Endothelial cell of umbilical vein (primary cell): ENCODE data around the gene OVCH2. TPM values are rescaled to one million over a fixed set of nuclear protein-coding genes. Genes with fewer than 3 reads are reported as not detected.

Experiments used
- BruUV-seq: library from RNA; stranded (reverse); fragments of 400-500 nt; replicated peaks from 2 replicates; lab custom pipeline; 2021; lab: Mats Ljungman, UMichigan
- CTCF ChIA-PET: fragments of 300-600, 350-600 bp; sonication (Branson Sonifier 250); formaldehyde crosslinking; loops from one replicate; lab custom pipeline; 2021; ENCODE audit warnings: antibody characterized with exemption, inconsistent platforms; lab: Charles Lee
- POLR2A ChIA-PET: fragments of 300-600, 350-600 bp; sonication (Branson Sonifier 250); formaldehyde crosslinking; loops from one replicate; lab custom pipeline; 2021; ENCODE audit warnings: antibody characterized with exemption, inconsistent platforms; lab: Charles Lee
- DNase-seq: peaks from one replicate; pipeline ENCODE4 v3.0.0-alpha.2; 2011; ENCODE audit warnings: low read depth, low spot score
- FAIRE-seq: peaks from 2 replicates; lab custom pipeline; 2011; peaks lifted over from hg19 to GRCh38; lab: Jason Lieb, UNC
- H2AFZ ChIP-seq: 2 replicates; pipeline ENCODE4 v1.6.0; 2012; ENCODE audit warnings: low read depth, low read length, control low read depth, inconsistent platforms
- H3K27ac ChIP-seq: 2 replicates; pipeline ENCODE4 v1.5.1; 2011; ENCODE audit warnings: low read depth, mild to moderate bottlenecking, control low read depth, low read length, moderate library complexity; ENCODE audit not compliant: insufficient read depth
- H3K27me3 ChIP-seq, 2 experiments: 2 replicates each; pipeline versions ENCODE4 v1.6.0 to v1.6.1; 2011; ENCODE audit warnings: low read length in 2 of 2, mixed read lengths in 1 of 2; ENCODE audit not compliant: control insufficient read depth in 2 of 2, insufficient read depth in 2 of 2
- H3K36me3 ChIP-seq, 2 experiments: 2 replicates in 1 of 2; 3 replicates in 1 of 2; pipeline ENCODE4 v1.5.1; 2011; ENCODE audit warnings: low read length in 2 of 2, mild to moderate bottlenecking in 1 of 2, moderate library complexity in 1 of 2; ENCODE audit not compliant: control insufficient read depth in 2 of 2, insufficient read depth in 2 of 2; ENCODE audit errors: extremely low read depth in 1 of 2
- H3K4me1 ChIP-seq: 3 replicates; pipeline ENCODE4 v1.5.1; 2011; ENCODE audit warnings: mild to moderate bottlenecking, low read length; ENCODE audit not compliant: control insufficient read depth, insufficient read depth; ENCODE audit errors: extremely low read depth
- H3K4me2 ChIP-seq: 2 replicates; pipeline ENCODE4 v1.6.1; 2011; ENCODE audit warnings: low read length, control low read depth, mixed read lengths; ENCODE audit not compliant: insufficient read depth
- H3K4me3 ChIP-seq, 3 experiments: fragments of 200-600 bp in 1 of 3; sonication (generic), shearing (Covaris generic) in 1 of 3; replicated peaks in 1 of 3; 2 replicates each; pipeline ENCODE4 v1.5.1; 2011 to 2016; ENCODE audit warnings: control low read depth in 3 of 3, low read length in 3 of 3, mild to moderate bottlenecking in 2 of 3, inconsistent platforms in 1 of 3, low read depth in 1 of 3, moderate library complexity in 1 of 3; ENCODE audit not compliant: insufficient read depth in 1 of 3
- H3K79me2 ChIP-seq: 2 replicates; pipeline ENCODE4 v1.6.0; 2012; ENCODE audit warnings: low read length, inconsistent platforms; ENCODE audit not compliant: control insufficient read depth, insufficient read depth
- H3K9ac ChIP-seq: replicated peaks from 2 replicates; pipeline ENCODE3; 2011; ENCODE audit warnings: low read length, control low read depth; ENCODE audit not compliant: insufficient read depth; ENCODE audit errors: extremely low read depth
- H3K9me1 ChIP-seq: replicated peaks from 3 replicates; pipeline ENCODE4 v1.6.0; 2011; ENCODE audit warnings: mild to moderate bottlenecking, low read length; ENCODE audit not compliant: control insufficient read depth, insufficient read depth; ENCODE audit errors: extremely low read depth
- H3K9me3 ChIP-seq: replicated peaks from 2 replicates; pipeline ENCODE4 v1.5.1; 2012; ENCODE audit warnings: low read length, inconsistent platforms; ENCODE audit not compliant: control insufficient read depth, insufficient read depth
- H4K20me1 ChIP-seq: replicated peaks from 2 replicates; pipeline ENCODE3; 2011; ENCODE audit warnings: mild to moderate bottlenecking, low read length; ENCODE audit not compliant: control insufficient read depth, insufficient read depth; ENCODE audit errors: extremely low read depth
- CTCF ChIP-seq, 2 donors: IDR thresholded peaks; 1 replicate in 1 of 2; 2 replicates in 1 of 2; pipeline ENCODE4 v1.5.1; 2011; ENCODE audit warnings: low read length in 2 of 2, mild to moderate bottlenecking in 2 of 2, moderate library complexity in 2 of 2, control low read depth in 1 of 2, inconsistent platforms in 1 of 2, low read depth in 1 of 2; ENCODE audit not compliant: insufficient read depth in 1 of 2; ENCODE audit errors: extremely low read depth in 1 of 2
- EZH2 ChIP-seq: IDR thresholded peaks from 2 replicates; pipeline ENCODE4 v1.6.1; 2012; ENCODE audit warnings: borderline replicate concordance, low read depth, mild to moderate bottlenecking, moderate library complexity, low read length, inconsistent platforms; ENCODE audit not compliant: severe bottlenecking
- FOS ChIP-seq: IDR thresholded peaks from 2 replicates; pipeline ENCODE4 v1.6.1; 2011; ENCODE audit warnings: mild to moderate bottlenecking, low read length, moderate library complexity, borderline replicate concordance; ENCODE audit not compliant: insufficient read depth
- GATA2 ChIP-seq: IDR thresholded peaks from 2 replicates; pipeline ENCODE4 v1.7.0; 2011; ENCODE audit warnings: low read depth, mild to moderate bottlenecking, moderate library complexity, mixed read lengths, low read length; ENCODE audit not compliant: insufficient read length, insufficient read depth
- JUN ChIP-seq: IDR thresholded peaks from 2 replicates; pipeline ENCODE4 v1.6.1; 2011; ENCODE audit warnings: borderline replicate concordance, low read depth; ENCODE audit not compliant: insufficient read length, insufficient read depth
- MAX ChIP-seq: IDR thresholded peaks from 2 replicates; pipeline ENCODE4 v1.6.1; 2011; ENCODE audit not compliant: insufficient read depth, insufficient read length
- MYC ChIP-seq: IDR thresholded peaks from one replicate; pipeline ENCODE4 v1.6.1; 2011; ENCODE audit warnings: mild to moderate bottlenecking, low read depth, low read length
- POLR2A ChIP-seq: IDR thresholded peaks from 2 replicates; pipeline ENCODE4 v1.6.1; 2012; ENCODE audit warnings: low read depth, mild to moderate bottlenecking, control low read depth, low read length
- POLR2AphosphoS5 ChIP-seq: IDR thresholded peaks from 2 replicates; pipeline ENCODE4 v1.6.1; 2012; ENCODE audit warnings: low read depth, mild to moderate bottlenecking, control low read depth, low read length, moderate library complexity; ENCODE audit not compliant: insufficient read depth
- dilution Hi-C: fragments of 300-500 bp; cut with MboI; formaldehyde crosslinking; loops from one replicate; pipeline ENCODE4 v1.15.0; 2019; ENCODE audit warnings: low sequenced_read_pairs; ENCODE audit not compliant: extremely low pct_ligation_motif_present
- intact Hi-C: fragments of 100-400 bp; cut with micrococcal nuclease; formaldehyde crosslinking; loops from one replicate; pipeline ENCODE4 v1.10.0; 2022
- polyA plus RNA-seq, 4 experiments: library from polyadenylated mRNA; depleted of rRNA in 3 of 4; stranded (reverse) in 3 of 4; unstranded in 1 of 4; fragments of >200 nt; gene quantifications; 2 replicates each; pipeline versions ENCODE4 v1.2.1 to v1.2.3, GENCODE V29; 2011 to 2012; ENCODE audit warnings: missing spikeins in 1 of 4
- total RNA-seq: library from RNA; stranded (reverse); gene quantifications from 2 replicates; pipeline ENCODE4 v1.2.3, GENCODE V29; 2021

The OVCH2 gene
- total and polyA plus RNA-seq, 2 donors (not counting 3 experiments of a cell fraction or from before 2014, with no cell fraction given): not detected

- BruUV-seq: no TSS peak
- CTCF ChIA-PET: interaction anchor here (0.6 to 3.8 kb wide), 10 partner anchors 24 to 877 kb away, joined by 3 to 23 read pairs (median 5); no protein-coding TSS in a partner anchor
- intact Hi-C loops: no loop called here
Observed at GRCh38 chr11:7689239-7689638, 17.0 kb downstream of the OVCH2 start.

More at GRCh38 chr11:7689239-7689638, 17.0 kb downstream of the OVCH2 start:
- TF ChIP-seq POLR2AphosphoS5 (no peak), MAX (no peak), MYC (no peak), JUN (no peak), POLR2A (no peak), FOS (no peak), EZH2 (no peak), CTCF (IDR thresholded peaks at IDR 0.05; ENCODE audit: extremely low read depth in 1 of 2, insufficient read depth in 1 of 2, low read depth in 1 of 2, low read length in 2 of 2) (no peak), GATA2 (no peak)
- H3K36me3 ChIP-seq: no peaks in the 10 kb centered on the region
- H4K20me1 ChIP-seq: no peaks in the 10 kb centered on the region
- H3K4me1 ChIP-seq: no peaks in the 10 kb centered on the region
- no peaks in the 10 kb centered on the region for H3K9me1 ChIP-seq
- H3K4me3 ChIP-seq: no peak overlapping the region
- POLR2A ChIA-PET: no interaction called here
- no peak overlapping the region for H3K27ac ChIP-seq
- no peak overlapping the region for H2AFZ ChIP-seq
- DNase-seq (no peak), FAIRE-seq (no peak)
- no peaks in the 10 kb centered on the region for H3K79me2 ChIP-seq
- H3K4me2 ChIP-seq: no peak overlapping the region
- H3K9me3 ChIP-seq: no peaks in the 10 kb centered on the region
- H3K27me3 ChIP-seq: peaks cover 49 to 59% of the 10 kb centered on the region in 2 experiments
- dilution Hi-C loops: no loop called here
- H3K9ac ChIP-seq: no peak overlapping the region
